SH-SY5Y (cell line): Measurements from ENCODE around the gene ITGA6.

Source experiments
- GATA2 ChIP-seq: IDR thresholded peaks from 2 replicates; pipeline ENCODE4 v1.6.1; 2011; ENCODE audit warnings: mild to moderate bottlenecking, low read depth, low read length
- GATA3 ChIP-seq: IDR thresholded peaks from 2 replicates; pipeline ENCODE4 v1.6.1; 2011; ENCODE audit warnings: low read depth, mild to moderate bottlenecking, low read length, moderate library complexity

- no peak for TF ChIP-seq GATA3
- TF ChIP-seq GATA2, result no peak
Measured at GRCh38 chr2:172403881-172404468, 23.4 kb upstream of the ITGA6 start.
